ENCODE data around the gene PCMTD2.

The PCMTD2 gene

DNA sequence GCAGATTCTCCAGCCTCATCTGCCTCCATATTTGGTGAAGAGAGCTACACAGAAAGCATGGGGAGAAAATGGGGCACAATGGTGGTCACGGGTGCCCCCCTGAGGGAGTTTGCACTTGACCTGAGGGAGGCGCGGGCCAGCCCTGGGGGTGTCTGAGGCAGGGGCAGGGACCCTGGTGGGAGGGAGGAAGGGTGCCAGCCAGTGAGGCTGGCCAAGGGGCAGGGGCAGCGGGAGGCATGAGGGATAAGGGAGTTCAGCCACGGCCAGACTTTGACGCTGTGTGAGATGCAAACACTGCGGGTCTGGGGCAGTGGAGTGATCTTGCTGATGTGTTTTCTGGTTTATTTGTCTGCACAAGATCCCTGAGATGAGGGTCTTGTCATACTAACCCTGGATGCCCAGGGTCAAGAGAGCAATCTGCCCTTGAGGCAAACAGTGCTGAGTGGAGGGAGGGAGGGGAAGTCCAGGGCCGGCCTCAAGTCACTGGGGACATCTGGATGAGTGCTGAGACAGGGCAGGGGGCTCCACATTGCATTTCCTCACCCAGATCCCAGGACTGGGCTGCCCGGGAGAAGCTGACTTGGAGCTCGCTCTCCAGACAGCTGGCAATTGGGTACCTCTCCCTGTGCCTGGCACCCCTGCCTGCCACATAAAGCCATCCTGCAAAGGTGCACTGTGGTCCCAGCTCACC, 8.8 kb upstream of the PCMTD2 start:
- in situ Hi-C loops (cut with HindIII; ENCODE audit: low sequenced_read_pairs), result no loop called here
- DNase-seq (ENCODE audit: low read depth), result no peak
- H3K4me3 ChIP-seq (ENCODE audit: low read depth, low read length), result no peak overlapping the region
- TF ChIP-seq, protein P1, sequence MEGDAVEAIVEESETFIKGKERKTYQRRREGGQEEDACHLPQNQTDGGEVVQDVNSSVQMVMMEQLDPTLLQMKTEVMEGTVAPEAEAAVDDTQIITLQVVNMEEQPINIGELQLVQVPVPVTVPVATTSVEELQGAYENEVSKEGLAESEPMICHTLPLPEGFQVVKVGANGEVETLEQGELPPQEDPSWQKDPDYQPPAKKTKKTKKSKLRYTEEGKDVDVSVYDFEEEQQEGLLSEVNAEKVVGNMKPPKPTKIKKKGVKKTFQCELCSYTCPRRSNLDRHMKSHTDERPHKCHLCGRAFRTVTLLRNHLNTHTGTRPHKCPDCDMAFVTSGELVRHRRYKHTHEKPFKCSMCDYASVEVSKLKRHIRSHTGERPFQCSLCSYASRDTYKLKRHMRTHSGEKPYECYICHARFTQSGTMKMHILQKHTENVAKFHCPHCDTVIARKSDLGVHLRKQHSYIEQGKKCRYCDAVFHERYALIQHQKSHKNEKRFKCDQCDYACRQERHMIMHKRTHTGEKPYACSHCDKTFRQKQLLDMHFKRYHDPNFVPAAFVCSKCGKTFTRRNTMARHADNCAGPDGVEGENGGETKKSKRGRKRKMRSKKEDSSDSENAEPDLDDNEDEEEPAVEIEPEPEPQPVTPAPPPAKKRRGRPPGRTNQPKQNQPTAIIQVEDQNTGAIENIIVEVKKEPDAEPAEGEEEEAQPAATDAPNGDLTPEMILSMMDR (IDR thresholded peaks at IDR 0.05; ENCODE audit: low read depth, low read length, missing control alignments), result no peak

GRCh38 chr20:64247307-64247618, 8.3 kb upstream of the PCMTD2 start:
- TF ChIP-seq, protein P1 (IDR thresholded peaks at IDR 0.05; ENCODE audit: low read depth, low read length, missing control alignments), result no peak
- in situ Hi-C loops (cut with HindIII; ENCODE audit: low sequenced_read_pairs), result no loop called here
- DNase-seq (ENCODE audit: low read depth), result no peak
- H3K4me3 ChIP-seq (ENCODE audit: low read depth, low read length), result no peak overlapping the region

- in situ Hi-C loops (cut with HindIII; ENCODE audit: low sequenced_read_pairs), result no loop called here
Observed at GRCh38 chr20:64247970-64248841, 7.3 kb upstream of the PCMTD2 start.

DNA sequence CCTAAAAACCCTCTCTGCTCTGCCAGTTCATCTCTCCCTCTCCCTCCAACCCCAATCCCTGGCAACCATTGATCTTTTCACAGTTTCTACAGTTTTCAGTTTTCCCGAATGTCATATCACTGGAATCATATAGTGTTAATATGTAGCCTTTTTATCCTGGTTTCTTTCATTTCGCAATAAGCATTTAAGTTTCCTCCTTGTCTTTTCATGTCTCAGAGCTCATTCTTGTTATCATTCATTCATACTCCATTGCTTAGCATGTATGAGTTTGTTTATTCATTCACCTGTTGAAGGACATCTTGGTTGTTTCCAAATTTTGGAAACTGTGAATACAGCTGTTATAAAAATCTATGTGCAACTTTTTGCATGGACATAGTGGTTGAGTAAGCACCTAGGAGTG, 5.5 kb upstream of the PCMTD2 start:
- TF ChIP-seq, protein P1 (IDR thresholded peaks at IDR 0.05; ENCODE audit: low read depth, low read length, missing control alignments), result no peak
- in situ Hi-C loops (cut with HindIII; ENCODE audit: low sequenced_read_pairs), result no loop called here

More at GRCh38 chr20:64247970-64248841, 7.3 kb upstream of the PCMTD2 start:
- H3K4me3 ChIP-seq (ENCODE audit: low read depth, low read length), result no peak overlapping the region
- TF ChIP-seq, protein P1 (IDR thresholded peaks at IDR 0.05; ENCODE audit: low read depth, low read length, missing control alignments), result no peak
- DNase-seq (ENCODE audit: low read depth), result no peak

DNA sequence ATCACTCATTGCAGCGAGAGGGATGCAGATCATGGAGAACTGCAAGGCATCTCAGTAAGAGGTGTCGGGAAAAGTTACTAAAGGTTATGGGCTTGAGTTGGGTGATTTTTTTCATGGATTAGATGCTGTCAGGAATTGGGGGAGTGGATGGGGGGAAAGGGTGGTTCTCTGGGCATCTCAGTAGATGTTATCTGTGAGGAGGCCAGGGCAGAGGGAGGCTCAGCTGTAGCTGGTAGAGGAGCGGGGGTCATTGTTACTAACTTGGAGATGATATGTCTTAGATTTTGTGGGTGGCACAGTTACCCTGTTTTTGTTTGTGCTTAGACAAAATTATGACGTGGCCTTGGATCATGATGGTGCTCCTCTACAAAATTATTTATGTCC, 2.6 kb upstream of the PCMTD2 start:
- no peak for DNase-seq (ENCODE audit: low read depth)
- in situ Hi-C loops (cut with HindIII; ENCODE audit: low sequenced_read_pairs), result no loop called here
- TF ChIP-seq, protein P1 (IDR thresholded peaks at IDR 0.05; ENCODE audit: low read depth, low read length, missing control alignments), result no peak
- no peak overlapping the region for H3K4me3 ChIP-seq (ENCODE audit: low read depth, low read length)

More for the DNA sequence above, 5.5 kb upstream of the PCMTD2 start:
- H3K4me3 ChIP-seq (ENCODE audit: low read depth, low read length), result no peak overlapping the region
- DNase-seq (ENCODE audit: low read depth), result no peak

DNA sequence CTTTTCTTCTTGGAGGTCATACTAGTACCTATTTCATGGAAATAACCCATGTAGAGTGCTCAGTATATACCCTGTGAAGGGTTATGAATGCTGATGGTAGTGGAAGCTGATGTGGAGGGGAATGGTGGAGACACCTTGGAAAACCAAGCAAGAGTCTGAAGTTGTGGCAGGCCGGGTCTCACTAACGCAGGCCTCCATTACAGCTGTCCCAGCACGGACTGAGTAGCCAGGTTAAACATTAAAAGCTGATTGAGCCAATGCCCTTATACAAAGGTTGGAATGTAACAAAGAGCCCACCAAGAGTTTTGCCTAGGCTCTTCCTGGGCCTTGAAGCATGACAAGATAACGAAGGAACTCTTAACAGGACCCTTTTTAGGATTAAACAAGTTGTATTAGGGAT, 2.1 kb upstream of the PCMTD2 start:
- in situ Hi-C loops (cut with HindIII; ENCODE audit: low sequenced_read_pairs), result no loop called here
- no peak for DNase-seq (ENCODE audit: low read depth)
- TF ChIP-seq, protein P1 (IDR thresholded peaks at IDR 0.05; ENCODE audit: low read depth, low read length, missing control alignments), result no peak
- no peak overlapping the region for H3K4me3 ChIP-seq (ENCODE audit: low read depth, low read length)
